Activated naive CD8-positive, alpha-beta T cell treated with anti-CD3 and anti-CD28 coated beads, Interleukin-2, amount 50 U/mL, for 16 hours (primary cell): ENCODE data around the gene GFOD2.
"Not testable (repeated sequence)": the region's sequence is repeated elsewhere in the genome, so short reads cannot be mapped to it uniquely, and the experiment has no call there.

Source experiments
- DNase-seq: peaks from one replicate; pipeline ENCODE4 v3.0.0-alpha.2; 2020; ENCODE audit warnings: low read depth, low spot score

Gene GFOD2

DNA sequence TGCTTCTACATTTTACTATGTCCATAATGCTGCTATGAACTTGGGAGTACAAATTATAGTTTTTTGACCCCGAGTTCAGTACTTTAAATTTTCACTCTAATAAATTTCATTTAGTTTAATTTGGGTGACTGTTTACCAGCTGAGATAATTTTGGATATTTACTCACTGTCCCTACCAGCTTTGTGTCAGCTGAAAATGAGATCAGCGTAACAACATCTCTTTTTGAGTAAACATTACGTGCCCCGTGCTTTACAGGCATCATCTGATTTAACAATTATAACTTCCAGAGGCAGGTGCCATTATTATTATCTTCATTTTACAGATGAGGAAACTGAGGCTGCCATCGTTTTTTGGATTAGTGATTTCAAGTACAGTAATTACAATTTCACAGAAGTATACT, 15.0 kb downstream of the GFOD2 start:
- DNase-seq: no peak

DNA sequence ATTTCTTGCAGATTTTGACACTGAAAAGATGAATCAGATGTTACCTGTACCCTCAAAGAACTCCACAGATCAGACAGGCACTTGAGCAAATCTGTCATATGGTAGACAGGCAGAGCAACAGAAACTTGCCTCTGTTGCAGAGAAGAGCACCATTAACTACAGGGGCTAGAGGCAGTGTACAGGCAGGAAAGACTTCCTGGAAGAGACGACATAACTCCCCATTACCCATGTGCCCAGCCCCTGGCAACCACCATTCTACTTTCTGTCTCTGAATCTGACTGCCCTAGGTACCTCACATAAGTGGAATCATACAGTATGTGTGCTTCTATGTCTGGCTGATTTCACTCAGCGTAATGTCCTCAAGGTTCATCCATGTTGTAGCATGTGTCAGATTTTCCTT, 15.5 kb downstream of the GFOD2 start:
- DNase-seq: no peak

DNA sequence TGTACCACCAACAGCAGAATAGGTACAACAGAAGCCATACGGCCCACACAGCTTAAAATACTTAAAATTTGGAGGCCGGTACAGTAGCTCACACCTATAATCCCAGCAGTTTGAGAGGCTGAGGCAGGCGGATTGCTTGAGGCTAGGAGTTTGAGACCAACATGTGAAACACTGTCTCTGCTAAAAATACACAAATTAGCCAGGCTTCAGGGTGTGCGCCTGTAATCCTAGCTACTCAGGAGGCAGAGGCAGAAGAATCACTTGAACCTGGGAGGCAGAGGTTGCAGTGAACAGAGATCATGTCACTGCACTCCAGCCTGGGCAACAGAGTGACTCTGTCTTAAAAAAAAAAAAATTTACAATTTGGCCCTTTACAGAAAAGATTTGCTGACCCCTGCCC, 17.0 kb downstream of the GFOD2 start:
- no peak for DNase-seq

DNA sequence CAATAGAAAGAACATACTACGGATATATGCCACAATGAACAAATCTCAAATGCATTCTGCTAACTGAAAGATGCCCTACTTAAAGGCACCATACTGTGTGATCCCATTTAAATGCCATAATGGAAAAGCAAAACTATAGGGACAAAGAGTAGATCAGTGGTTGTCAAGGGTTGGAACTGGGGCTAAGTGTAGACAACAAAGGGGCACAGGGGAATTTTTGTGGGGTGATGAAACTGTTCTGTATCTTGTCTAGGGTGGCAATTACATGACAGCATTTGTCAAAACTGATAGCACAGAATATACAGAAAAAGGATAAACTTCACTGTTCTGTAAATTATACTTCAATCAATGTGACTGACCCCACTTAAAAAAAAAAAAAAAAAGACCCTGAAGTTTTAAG, 17.7 kb downstream of the GFOD2 start:
- DNase-seq: no peak

DNA sequence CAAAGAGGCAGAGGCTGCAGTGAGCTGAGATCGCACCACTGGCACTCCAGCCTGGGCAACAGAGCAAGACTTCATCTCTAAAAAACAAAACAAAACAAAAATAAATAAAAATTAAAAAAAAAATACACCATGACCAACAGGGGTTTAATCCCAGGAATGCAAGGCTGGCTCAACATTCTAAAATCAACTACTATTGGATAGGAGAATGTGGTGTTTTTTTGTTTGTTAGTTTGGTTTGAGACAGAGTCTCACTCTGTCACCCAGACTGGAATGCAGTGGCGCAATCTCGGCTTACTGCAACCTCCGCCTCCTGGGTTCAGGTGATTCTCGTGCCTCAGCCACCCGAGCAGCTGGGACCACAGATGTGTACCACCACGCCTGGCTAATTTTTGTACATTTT, 19.9 kb downstream of the GFOD2 start:
- no peak for DNase-seq

DNA sequence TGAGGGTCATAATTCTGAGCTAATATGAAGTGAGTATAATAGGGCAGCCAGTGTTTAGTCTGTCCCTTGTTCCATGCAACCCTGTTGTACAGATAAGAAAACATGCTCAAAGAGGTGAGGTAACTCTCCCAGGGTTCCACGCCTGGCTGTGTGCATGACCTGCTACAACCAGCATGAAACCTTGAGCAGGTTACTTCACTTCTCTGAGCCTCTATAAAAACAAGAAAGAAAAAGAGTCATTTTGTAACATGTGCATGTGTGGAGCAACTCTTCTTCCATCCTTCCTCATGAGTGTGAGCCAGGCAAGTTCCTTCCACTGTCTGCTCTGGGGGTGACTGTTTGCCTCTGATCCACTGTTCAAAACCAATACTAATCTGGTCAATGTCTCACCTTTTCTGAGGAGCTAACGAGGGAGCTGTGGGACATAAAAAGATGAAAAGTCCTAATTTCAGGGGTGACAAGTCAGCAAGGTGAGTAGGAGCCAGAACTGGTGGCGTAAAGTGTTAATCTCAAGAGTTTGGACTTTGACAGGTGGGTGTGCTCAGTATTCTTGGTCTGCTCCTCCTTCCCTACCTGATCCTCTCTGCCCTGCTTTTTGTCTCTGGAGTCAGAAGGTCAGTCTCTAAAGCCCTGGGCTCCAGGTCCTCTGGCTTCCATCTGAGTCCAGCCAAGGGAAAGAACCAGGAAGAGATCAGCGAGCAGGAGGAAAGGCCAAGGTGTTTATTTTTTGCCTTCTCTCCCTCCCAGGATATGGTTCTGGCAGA, 21.5 kb downstream of the GFOD2 start:
- no peak for DNase-seq

DNA sequence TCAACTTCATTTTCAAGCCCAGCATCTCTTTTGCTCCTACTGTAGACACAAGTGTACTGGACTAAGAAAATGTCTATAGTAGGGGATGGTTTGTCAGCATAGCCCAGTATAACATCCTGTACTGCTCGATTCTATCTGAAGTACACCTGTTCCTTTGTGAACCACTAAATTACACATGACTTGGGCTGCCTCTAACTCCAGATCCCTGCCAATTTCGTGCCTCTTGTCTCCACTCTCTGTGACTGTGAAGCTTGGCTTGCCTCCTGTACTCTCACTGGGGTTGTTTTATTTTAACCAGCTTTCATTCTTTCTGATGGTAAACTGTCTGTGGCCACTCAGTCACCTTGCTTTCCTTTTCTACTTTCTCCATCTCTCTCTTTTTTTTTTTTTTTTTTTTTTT, 24.5 kb downstream of the GFOD2 start:
- no peak for DNase-seq

DNA sequence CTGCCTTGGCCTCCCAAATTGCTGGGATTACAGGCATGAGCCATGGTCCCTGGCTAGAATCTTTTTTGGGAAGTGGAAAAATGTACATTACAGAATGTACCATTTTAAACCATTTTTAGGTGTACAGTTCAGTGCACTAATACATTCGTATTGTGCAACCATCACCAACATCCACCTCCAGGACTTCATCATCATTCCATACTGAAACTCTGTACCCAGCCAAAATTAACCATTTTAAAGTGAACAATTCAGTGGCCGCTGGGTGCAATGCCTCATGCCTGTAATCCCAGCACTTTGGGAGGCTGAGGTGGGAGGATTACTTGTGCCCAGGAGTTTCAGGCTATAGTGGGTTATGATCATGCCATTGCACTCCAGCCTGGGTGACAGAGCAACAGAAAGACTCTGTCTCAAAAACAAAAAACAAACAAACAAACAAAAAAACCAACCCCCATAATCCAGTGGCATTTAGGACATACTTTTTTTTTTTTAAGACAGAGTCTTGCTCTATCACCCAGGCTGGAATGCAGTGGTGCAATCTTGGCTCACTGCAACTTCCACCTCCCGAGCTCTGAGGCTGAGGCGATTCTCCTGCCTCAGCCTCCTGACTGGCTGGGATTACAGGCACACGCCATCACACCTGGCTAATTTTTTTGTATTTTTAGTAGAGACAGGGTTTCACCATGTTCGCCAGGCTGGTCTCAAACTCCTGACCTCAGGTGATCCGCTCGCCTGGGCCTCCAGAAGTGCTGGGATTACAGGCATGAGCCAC, 25.4 kb downstream of the GFOD2 start:
- not testable (repeated sequence) for DNase-seq

DNA sequence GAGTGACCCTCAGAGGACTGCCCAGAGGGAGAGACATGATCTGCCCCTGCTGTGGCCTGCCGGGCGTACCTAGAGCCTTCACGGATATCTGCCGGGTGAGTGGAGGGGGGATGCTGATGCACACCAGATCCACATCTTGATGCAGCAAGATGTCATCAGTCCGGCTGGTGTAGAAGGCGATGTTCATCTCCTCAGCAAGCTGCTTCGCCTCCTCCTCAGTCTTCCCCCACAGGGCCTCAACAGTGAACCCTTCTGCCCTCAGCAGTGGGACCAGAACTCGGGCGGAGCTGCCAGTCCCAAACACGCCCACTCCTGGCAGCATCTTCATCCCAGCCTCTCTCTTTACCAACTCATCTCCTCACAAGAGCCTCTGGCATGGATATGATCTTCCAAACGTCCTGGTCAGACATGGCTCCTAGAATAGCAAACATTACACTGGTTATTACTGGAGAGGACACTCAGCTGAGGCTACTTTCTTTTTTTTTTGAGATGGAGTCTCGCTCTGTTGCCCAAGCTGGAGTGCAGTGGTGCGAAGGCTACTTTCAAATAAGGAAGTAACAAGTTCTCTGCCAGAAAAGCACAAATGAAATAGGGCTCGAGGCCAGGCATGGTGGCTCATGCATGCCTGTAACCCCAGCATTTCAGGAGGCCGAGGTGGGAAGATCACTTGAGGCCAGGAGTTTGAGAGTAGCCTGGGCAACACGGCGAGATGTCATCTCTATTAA, 33.6 kb downstream of the GFOD2 start:
- DNase-seq: no peak

DNA sequence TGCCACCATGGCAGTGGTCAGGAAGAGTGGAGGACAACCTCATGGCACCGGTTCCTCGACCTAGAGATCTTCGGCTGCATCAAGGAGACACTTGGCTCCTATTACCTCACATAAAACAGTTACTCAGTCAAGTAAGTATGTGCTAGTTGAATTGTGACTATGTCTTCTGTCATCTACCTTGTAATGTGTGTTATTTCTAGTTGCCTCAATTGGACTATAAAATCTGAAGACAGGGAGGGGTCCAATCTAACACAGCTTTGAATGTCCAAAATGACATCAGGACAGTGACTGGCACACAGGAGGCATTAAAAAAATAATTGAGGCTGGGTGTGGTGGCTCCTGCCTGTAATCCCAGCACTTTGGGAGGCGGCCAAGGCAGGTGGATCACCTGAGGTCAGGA, 35.3 kb downstream of the GFOD2 start:
- no peak for DNase-seq

DNA sequence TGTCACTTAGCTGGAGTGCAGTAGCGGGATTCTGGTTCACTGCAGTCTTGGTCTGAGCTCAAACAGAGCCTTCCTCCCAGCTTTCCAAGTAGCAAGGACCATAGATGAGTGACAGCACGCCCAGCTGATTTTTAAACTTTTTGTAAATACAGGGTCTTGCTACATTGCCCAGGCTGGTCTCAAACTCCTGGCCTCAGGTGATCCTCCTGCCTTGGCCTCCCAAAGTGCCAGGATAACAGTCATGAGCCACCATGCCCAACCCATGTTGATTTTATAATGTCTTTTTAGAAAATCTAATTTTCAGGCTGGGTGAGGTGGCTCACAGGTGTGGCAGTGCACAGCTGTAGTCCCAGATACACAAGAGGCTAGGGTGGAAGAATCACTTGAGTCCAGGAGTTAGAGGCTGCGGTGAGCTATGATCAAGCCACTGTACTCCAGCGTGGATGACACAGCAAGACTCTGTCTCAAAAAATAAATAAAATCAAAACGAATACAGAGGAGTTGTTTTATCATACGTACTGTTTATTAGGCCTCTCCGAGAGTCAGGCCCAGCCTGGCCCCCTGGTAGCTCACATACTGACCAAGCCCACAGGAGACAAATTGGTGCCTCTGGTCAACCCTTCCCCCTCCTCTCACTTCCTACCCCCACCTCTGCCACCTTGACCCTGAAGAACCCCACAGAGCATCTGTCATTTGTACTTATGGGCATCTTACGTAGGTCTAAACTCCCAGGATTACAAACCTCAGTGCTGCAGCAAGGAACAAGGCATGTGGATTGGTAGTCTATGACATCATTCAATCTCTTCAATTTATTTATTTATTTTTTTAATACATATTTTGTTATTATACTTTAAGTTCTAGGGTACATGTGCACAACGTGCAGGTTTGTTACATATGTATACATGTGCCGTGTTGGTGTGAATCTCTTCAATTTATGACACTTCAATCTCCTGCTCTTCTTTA, 38.9 kb downstream of the GFOD2 start:
- no peak for DNase-seq

DNA sequence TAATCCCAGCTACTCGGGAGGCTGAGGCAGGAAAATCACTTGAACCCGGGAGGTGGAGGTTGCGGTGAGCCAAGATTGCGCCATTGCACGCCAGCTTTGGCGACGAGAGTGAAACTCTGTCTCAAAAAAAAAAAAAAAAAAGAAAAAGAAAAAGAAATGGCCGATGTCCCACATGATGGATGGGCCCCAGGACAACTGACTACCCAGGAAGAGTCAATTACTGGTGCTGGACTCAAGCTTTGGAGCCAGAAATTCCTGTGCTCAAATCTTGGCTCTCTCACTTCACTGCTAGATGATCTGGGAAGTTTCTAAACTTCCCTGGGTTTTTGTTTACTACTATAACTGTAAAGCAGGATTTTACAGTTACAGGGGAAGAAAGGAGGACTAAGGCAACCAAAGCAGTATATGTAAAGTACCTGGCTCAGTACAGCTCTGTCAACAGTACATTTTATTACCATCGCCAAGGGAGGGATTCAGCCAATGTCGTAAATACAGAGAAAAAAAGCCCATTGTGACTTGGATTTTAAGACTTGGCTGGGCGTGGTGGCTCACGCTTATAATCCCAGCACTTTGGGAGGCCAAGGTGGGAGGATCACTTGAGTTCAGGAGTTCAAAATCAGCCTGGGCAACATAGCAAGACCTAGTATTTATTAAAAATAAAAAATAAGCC, 40.6 kb downstream of the GFOD2 start:
- no peak for DNase-seq

DNA sequence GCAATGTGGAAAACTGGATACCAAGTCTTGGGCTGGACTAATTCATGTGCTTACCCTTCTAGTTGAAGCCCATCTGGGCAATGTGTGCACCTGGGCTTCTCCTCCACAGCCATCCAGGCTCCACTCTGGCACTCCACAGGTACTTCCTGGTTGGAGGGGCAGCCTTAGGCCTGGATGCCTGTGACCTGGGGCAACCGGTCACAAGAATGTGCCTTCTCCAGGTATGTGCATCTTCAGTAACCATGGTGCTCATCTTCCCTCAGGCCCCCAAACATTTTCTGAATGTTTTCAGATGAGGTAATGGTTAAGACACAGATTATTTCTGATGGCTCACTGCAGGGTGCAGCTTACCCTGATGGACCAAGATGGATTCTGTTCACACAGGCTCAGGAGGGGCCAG, 41.4 kb downstream of the GFOD2 start:
- DNase-seq: no peak

DNA sequence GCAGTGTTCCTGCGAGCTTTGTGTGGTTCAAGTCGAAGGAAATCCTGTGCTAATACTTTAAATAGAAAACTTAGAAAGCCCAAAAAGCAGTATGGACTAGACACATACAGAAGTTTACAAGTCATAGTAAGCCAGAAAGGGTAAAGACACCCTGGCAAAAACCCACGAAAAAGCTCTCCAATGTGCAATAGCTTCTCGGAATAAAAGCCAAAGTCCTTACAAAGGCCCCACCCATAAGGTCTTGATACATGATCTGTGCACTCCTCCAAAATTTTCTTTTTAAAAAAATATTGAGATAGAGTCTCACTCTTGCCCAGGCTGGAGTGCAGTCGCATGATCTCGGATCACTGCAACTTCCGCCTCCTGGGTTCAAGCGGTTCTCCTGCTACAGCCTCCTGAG, 42.2 kb downstream of the GFOD2 start:
- DNase-seq: no peak

DNA sequence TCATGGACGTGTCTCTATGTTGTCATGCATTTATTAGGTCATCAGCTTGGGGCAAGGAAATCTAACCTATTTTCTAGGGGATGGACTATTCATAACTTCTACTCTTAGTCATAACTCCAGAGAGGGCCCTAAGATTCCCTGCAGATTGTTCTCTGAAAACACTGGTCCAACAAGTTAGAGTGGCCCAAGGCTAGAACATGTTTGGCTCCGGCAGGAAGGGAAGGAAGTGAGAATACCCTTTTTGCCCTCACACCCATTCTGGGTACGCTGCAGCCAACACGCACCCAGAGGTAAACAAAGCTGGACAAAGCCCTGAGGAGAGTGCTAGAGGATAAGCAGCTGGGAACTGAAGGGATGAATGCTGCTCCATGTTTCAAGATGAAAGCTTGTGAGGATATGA, 42.6 kb downstream of the GFOD2 start:
- DNase-seq: no peak

DNA sequence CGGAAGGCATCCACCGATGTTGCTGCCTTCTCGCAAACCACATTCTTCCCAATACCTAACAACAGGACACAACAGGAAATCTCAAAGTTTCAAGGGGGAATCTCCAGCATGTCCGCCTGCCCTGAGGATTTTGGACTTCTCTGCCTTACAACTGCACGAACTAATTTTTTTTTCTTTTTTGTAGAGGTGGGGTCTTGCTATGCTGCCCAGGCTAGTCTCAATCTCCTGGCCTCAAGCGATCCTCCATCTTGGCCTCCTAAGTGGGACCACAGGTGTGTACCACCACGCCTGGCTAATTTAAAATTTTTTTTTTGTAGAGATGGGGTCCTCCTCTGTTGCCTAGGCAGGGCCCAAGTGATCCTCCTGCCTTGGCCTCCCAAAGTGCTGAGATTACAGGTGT, 43.1 kb downstream of the GFOD2 start:
- DNase-seq: no peak

DNA sequence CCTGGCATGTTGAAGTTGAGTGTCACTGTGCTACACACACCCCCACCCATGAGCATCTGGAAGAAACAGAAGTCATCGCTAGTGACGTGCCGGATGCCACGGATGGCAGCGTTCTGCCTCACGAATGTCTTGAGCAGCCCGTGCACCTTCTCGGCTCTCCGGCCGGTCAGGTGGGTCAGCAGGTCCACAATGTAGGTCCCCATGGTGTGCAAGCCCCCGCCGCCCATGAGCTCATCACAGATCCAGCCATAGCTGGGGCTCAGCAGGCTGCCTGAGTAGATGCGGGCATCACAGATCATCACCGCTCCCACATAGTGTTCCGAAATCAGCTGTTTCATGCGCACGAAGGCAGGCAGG, 43.6 kb downstream of the GFOD2 start:
- DNase-seq: no peak

DNA sequence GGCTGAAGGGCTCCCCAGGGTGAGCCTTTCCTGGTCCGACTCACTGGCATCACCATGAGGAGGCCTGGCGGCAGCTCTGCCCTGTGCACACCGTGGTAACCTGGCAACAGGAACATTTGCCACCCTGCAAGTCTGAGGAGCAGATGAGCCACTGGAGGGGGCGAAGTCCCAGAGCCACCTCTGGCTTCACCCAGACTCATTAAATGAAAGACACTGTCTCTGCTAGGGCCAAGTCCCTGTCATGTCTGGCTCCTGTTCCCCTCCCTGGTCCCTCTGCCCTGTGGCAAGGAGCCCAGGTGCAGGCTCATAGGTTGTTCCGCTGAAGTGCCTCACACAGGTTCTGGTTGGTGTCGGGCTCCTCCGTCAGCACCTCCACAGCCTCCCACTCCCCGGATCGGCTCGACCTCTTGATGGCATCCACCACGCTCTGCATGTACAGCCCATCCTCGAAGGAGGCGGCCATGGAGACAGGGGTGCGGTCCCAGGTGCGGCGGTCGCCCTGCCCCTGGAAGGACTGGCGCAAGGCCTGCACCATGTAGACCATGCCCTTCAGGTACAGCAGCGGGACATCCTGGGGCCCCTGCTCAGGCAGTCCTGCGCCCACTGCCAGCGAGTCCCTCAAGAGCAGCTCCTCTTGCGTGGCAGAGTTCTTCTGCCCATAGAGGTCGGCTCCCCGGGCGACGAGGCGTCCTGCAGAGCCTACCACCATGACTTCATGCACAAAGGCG, 44.1 kb downstream of the GFOD2 start:
- no peak for DNase-seq

DNA sequence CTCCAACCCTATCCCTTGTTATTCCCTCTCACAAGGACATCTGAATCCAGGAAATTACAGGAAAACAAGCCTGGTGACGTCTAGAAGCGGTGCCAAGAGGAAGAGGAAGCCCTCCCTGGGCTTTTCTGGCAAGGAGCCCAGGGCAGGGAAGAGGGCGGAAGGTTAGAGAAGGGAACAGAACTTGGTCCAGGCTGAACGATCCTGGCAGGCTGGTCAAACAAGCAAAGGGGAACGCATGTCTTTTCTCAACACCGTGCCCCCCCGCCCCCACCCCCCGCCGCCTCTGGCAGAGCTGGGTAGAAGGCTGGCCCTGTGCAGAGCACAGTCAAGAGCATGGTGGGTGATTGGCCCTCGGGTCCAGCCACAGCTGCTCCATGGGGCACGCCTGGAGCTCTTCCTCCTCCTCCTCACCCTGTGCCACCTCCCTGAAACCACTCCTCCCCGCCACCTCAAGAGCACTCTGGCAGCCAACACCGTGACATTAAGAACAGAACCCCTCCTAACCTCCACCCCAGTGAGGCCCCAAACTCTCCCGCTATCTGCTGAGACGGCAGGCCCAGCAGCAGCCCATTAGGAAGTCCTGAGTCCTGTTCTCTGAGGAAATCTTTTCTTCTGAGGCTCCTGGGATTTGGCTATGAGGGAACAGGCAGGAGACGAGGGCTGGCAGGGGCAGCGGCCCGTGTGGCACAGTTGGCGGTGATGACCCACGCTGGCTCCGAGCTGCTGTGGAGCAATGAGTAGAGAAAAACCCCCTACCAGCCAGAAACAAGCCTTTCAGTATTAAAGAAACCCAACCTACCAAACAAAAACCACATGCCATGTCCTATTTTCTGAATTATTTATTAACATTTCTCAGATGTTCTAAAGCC, 45.2 kb downstream of the GFOD2 start:
- DNase-seq: no peak
